Calu3 (cell line): ENCODE data around the gene VPS13D. TPM values are rescaled to one million over a fixed set of nuclear protein-coding genes. Genes with fewer than 3 reads are reported as not detected.

ENCODE experiments used
- BruUV-seq: library from RNA; stranded (reverse); fragments of 400-500 nt; replicated peaks from 2 replicates; lab custom pipeline; 2021; lab: Mats Ljungman, UMichigan
- CTCF ChIA-PET: fragments of 300-600 bp; sonication (Branson Sonifier 250); formaldehyde crosslinking; loops from one replicate; lab custom pipeline; 2022; ENCODE audit warnings: antibody characterized with exemption; lab: Charles Lee
- DNase-seq: peaks from one replicate; pipeline ENCODE4 v3.0.0; 2022
- H3K27ac Mint-ChIP-seq: one replicate; pipeline ENCODE4 v1.8.0; 2022; ENCODE audit warnings: mixed read lengths; ENCODE audit not compliant: unreplicated experiment
- H3K27me3 Mint-ChIP-seq: one replicate; pipeline ENCODE4 v1.8.0; 2022; ENCODE audit warnings: mixed read lengths; ENCODE audit not compliant: unreplicated experiment
- H3K36me3 Mint-ChIP-seq: one replicate; pipeline ENCODE4 v1.8.0; 2022; ENCODE audit warnings: mild to moderate bottlenecking, moderate library complexity, mixed read lengths; ENCODE audit not compliant: insufficient read depth, unreplicated experiment
- H3K4me1 Mint-ChIP-seq: one replicate; pipeline ENCODE4 v1.8.0; 2022; ENCODE audit warnings: mild to moderate bottlenecking, low read depth, mixed read lengths; ENCODE audit not compliant: unreplicated experiment
- H3K4me3 Mint-ChIP-seq: one replicate; pipeline ENCODE4 v1.8.0; 2022; ENCODE audit warnings: mild to moderate bottlenecking, low read depth, moderate library complexity, mixed read lengths; ENCODE audit not compliant: unreplicated experiment
- H3K9me3 Mint-ChIP-seq: one replicate; pipeline ENCODE4 v1.8.0; 2022; ENCODE audit warnings: low read depth, mixed read lengths; ENCODE audit not compliant: unreplicated experiment
- intact Hi-C: fragments of 100-400 bp; cut with micrococcal nuclease; formaldehyde crosslinking; loops from one replicate; pipeline ENCODE4 v1.10.0; 2022; ENCODE audit not compliant: unreplicated experiment
- total RNA-seq: library from RNA; stranded (reverse); gene quantifications from 2 replicates; pipeline ENCODE4 v1.2.3, GENCODE V29; 2022
- TF ChIP-seq, protein P1 (sequence below): fragments of 200-600 bp; IDR thresholded peaks from one replicate; pipeline ENCODE4 v1.8.0; 2022; ENCODE audit warnings: antibody characterized with exemption; ENCODE audit not compliant: unreplicated experiment

Gene VPS13D
- total RNA-seq, 1 experiment from 2014 or later: 30.6 TPM

DNA sequence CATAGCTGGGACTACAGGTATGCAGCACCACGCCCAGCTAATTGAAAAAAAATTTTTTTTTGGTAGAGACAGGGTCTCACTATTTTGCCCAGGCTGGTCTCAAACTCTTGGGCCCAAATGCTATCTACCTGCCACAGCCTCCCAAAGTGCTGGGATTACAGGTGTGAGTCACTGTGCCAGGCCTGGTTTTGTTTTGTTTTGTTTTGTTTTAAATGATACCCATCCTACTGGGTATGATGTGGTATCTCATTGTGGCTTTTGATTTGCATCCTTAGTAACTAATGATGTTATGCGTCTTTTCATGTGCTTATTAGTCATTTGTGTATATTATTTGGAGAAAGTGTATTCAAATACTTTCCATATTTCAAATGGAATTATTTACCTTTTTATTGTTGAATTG lies 142.3 kb downstream of the VPS13D start:
- TF ChIP-seq, protein P1, sequence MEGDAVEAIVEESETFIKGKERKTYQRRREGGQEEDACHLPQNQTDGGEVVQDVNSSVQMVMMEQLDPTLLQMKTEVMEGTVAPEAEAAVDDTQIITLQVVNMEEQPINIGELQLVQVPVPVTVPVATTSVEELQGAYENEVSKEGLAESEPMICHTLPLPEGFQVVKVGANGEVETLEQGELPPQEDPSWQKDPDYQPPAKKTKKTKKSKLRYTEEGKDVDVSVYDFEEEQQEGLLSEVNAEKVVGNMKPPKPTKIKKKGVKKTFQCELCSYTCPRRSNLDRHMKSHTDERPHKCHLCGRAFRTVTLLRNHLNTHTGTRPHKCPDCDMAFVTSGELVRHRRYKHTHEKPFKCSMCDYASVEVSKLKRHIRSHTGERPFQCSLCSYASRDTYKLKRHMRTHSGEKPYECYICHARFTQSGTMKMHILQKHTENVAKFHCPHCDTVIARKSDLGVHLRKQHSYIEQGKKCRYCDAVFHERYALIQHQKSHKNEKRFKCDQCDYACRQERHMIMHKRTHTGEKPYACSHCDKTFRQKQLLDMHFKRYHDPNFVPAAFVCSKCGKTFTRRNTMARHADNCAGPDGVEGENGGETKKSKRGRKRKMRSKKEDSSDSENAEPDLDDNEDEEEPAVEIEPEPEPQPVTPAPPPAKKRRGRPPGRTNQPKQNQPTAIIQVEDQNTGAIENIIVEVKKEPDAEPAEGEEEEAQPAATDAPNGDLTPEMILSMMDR: no peak
- H3K36me3 Mint-ChIP-seq: no peaks in the 10 kb centered on the region
- H3K27me3 Mint-ChIP-seq: no peaks in the 10 kb centered on the region
- no peak overlapping the region for H3K4me3 Mint-ChIP-seq
- no peaks in the 10 kb centered on the region for H3K4me1 Mint-ChIP-seq
- no peak for DNase-seq
- BruUV-seq: no TSS peak
- intact Hi-C loops: no loop called here
- CTCF ChIA-PET: no interaction called here
- H3K9me3 Mint-ChIP-seq: no peaks in the 10 kb centered on the region
- no peak overlapping the region for H3K27ac Mint-ChIP-seq

DNA sequence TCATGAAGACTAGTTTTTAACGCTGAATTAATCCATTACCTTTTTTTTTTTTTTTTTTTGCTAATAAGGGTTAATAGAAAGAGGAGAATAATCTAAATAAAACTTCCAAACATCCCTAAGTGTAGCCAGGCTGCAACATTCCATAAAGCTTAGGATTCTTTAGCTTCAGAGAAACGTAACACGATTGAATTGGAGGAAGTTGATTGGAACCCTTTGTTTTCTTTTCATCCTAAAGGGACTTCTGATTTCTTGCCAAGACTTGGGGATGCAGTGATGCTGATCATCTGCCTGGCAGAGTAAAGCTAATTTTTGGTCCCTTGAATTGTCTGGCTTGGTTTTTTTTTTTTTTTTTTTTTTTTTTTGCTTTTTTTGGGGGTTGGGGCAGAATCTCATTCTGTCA lies 142.9 kb downstream of the VPS13D start:
- Mint-ChIP-seq H3K36me3 (no peaks in the 10 kb centered on the region), H3K9me3 (no peaks in the 10 kb centered on the region), H3K4me3 (no peak overlapping the region), H3K4me1 (no peaks in the 10 kb centered on the region), H3K27ac (no peak overlapping the region), H3K27me3 (no peaks in the 10 kb centered on the region)
- TF ChIP-seq, protein P1: no peak
- intact Hi-C loops: no loop called here
- CTCF ChIA-PET: no interaction called here
- DNase-seq: no peak
- BruUV-seq: no TSS peak

DNA sequence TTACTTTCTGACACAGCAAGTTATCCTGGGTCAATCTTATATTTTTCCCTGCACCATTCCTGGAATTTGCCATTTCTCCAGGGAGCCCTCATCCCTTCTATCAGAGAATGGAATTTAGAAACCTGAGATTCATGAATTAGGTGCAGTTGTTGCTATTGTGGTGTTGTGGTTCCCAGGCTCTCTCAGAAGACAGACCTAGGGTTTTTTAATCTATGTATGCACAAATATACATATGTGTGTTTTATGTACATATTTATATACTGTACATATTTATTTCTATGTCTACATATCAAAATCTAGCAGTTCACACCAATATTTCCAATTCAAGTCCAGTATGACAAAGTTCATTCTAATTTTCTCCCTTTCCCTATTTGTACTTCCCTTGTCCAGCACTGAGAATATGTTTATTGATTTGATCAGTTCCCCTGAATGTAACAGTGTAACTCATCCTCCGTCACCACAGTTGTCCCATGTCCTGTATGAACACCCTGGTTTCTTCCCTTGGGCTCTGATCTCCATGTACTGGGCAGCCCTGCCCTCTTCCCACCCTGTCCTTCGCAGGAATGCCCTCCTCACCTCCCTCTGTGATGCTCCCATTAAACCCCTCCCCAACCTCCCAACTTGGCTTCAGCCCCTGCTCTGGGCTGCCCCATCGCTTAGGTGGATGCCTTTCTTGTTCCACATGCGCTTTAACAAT lies 145.5 kb downstream of the VPS13D start:
- Mint-ChIP-seq H3K36me3 (no peaks in the 10 kb centered on the region), H3K4me1 (peaks cover 3% of the 10 kb centered on the region), H3K27me3 (no peaks in the 10 kb centered on the region), H3K9me3 (no peaks in the 10 kb centered on the region), H3K27ac (no peak overlapping the region), H3K4me3 (no peak overlapping the region)
- intact Hi-C loops: no loop called here
- DNase-seq: no peak
- TF ChIP-seq, protein P1: no peak
- CTCF ChIA-PET: no interaction called here
- BruUV-seq: no TSS peak

DNA sequence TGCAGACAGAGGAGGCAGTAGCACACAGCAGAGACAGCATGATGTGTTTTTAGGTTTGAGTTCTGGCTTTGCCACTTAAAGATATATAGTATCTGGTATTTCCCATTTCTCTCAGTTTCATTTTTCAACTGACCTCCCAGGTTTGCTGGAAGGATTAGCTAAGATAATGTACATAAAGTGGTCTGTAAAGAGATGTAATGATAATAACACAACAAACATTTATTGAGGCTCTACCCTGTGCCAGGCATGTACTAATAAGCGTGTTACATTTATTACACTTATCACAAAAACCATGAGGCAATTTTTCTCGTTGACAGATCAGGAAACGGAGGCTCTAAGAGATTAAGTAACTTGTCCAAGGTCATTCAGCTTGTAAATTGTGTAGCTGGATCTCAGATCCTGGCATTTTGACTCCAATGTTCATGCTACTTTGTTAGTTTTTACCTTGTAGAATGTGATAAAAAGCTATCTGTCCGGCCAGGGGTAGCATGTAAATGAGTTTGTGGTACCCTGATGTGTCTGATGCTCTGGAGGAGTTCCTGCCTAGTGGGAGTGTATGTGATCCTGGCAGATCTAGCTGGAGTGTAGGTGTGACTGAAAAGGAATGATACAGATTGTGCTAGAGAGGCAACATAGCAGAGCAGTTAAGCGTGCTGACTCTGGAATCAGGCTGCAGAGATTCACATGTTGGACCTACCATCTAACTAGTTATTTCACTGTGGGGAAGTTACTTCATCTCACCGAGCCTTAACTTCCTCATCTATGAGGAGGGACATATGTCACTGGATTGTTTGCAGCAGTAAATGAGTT lies 146.6 kb downstream of the VPS13D start:
- DNase-seq: no peak
- Mint-ChIP-seq H3K27ac (no peak overlapping the region), H3K27me3 (no peaks in the 10 kb centered on the region), H3K9me3 (no peaks in the 10 kb centered on the region), H3K4me3 (no peak overlapping the region), H3K36me3 (peaks cover 7% of the 10 kb centered on the region), H3K4me1 (peaks cover 14% of the 10 kb centered on the region)
- no TSS peak for BruUV-seq
- intact Hi-C loops: no loop called here
- TF ChIP-seq, protein P1: no peak
- CTCF ChIA-PET: no interaction called here
